HG03442 (cell line): ENCODE results near the gene SRSF2.
"Not testable (repeated sequence)": the region's sequence is repeated elsewhere in the genome, so short reads cannot be mapped to it uniquely, and the experiment has no call there.

ENCODE experiments used
- ATAC-seq: cut with Tn5 transposase; IDR thresholded peaks from one replicate; pipeline ENCODE4 v1.9.1; 2021; ENCODE audit warnings: mild to moderate bottlenecking, moderate library complexity; ENCODE audit not compliant: unreplicated experiment

SRSF2 gene, protein sequence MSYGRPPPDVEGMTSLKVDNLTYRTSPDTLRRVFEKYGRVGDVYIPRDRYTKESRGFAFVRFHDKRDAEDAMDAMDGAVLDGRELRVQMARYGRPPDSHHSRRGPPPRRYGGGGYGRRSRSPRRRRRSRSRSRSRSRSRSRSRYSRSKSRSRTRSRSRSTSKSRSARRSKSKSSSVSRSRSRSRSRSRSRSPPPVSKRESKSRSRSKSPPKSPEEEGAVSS

DNA sequence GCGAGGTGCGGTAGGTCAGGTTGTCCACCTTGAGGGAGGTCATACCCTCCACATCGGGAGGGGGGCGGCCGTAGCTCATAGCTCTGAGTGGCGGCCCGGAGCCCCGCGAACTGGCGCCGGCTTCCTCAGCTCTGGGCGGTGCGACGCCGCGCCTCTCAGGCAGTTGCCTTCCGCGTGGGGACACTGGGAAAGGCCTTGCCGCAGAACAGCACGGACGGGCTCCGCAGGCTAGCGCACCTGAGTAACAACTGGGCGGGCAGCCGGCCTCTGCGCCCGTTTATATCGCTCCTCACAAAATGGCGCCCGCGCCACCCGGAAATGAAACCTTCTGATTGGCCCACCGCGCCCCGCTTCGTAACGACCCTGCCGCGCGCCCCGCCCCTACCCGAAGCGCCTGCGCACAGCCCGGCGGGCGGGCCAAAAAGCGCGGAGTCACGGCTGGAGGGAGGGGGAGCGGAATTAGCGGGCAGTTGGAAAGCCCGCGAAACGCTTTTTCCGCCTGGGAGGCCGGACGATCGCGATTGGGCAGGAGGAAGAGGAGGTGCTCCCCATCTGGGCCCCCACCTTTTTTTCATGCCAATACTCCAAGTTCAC, at the start of gene SRSF2:
SRSF2 (minus strand) TSS at position 250 of the 594 bp plus-strand sequence; CDS start at position 79, 171 bp downstream.
- ATAC-seq: peak; percentile 63

DNA sequence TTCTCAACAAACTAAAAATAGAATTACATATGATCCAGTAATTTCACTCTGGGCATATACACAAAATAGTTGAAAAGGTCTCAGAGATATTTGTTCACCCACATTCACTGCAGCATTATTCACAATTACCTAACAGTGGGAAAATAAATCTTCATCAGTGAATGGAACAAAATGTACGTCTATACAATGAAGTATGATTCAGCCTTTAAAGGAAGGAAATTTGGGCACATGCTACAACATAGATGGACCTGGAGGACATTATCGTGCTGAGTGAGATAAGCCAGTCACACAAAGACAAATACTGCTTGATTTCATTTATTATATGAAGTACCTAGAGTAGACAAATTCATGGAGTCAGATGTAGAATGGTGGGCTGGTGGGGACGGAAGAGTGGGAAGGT, 47.8 kb upstream of the SRSF2 start:
- no peak for ATAC-seq

DNA sequence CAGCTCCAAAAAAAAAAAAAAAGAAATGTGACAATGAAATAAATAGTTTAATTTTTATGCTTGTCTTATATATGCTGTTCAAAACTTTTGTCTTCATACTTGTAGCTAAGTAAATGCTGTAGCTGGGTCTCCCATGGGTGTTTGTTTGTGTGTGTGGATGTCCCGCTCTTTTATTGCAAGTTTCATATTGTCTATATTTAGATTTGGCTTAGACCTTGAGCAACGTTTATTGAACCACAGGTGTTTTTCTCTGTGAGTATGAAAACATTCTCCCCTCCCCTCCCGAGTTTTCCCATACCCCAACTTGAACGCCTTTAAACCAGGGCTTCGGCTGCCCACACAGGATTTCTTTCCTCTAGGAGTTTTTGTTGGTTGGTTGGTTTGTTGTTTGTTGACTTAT, 46.0 kb upstream of the SRSF2 start:
- no peak for ATAC-seq

DNA sequence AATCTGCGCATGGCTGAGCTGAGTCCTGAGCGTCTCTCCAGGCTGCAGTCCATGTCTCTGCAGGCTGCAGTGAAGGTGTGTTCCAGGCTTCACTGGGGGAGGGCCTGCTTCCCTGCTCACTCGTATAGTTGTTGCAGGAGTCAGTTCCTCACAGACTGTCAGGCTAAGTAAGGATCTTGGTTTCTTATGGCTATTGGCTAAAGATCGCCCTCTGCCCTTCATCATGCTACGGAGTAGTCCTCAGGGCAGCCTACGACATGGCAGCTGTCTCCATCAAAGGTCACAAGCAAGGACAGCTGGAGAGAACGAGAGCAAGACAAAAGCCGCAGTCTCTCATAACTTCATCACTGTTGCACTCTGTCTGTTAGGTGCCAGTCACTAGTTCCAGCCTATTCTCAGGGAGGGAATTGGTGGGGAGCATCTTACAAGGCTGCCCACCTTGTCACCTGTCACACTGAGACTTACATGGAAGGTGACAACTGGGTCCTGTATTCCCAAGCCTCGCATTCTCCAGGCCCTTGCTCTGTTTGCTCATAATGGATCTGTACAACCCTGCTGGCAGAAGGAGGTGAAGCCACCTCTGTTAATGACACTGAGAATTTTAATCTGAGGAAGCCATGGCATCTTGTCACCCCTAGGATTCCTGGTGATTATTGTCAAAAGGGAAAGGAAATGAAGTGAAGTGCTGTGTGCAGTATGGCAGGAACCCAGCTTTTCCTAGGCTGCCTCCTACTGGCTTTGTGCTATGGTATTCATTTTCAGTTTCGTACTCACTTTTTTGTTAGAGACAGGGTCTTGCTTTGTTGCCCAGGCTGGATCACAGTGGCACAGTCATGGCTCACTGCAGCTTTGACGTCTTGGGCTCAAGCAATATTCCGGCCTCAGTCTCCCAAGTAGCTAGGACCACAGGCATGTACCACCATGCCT, 44.2 kb upstream of the SRSF2 start:
- no peak for ATAC-seq

DNA sequence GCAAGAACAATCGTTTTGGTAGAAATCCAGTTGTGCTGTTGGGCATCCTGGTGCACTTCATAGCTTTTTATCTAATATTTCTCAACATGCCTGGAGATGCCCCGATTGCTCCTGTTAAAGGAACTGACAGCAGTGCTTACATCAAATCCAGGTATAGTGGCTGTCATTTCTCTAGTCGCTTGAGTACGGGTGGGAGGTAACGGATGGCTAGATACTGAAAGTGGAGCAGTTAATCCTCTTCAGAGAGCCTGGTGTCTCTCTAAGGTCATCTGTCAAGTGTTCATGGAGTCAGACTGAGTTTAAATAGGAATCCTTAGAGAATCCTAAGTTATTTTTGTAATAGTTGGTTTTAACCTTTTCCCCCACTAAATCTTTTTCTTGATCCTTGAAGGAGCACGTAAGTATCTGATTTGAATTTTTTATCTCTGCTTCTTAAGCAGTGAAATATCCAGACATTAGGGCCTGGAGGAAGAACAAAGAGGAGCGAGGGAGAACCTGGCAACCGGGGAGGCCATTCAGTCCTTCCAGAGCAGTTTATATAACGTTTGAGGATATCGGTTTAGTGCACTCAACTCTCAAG, 38.0 kb upstream of the SRSF2 start:
- no peak for ATAC-seq

DNA sequence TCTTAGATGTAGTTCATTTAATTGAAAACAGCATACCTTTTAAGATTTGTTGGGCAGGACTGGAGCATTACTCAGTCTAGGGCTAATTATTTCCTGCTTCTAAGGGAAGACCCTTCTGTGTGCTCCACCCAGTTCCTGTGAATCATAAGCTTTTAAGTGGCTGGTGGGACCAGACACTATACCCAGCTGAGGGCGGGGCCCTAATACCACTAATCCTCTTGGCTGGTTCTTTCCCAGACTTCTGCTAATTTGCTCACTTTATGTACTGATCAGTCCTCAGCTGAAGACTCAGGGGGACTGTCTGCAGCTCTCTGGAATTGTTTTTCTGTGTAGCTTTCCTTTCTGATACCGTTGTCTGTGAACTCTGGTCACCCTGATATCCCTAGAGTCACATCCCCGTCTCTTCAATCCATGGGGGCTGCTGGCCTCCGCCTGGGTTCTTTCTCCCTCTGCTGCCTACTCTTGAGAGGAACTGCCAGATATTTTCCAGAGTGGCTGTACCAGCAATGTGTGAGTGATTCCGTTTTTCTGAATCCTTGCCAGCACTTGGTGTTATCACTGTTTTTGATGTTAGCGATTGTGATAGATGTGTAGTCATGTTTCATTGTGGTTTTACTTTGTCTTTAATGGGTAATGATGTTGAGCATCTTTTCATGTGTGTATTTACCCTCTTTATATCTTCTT, 35.9 kb upstream of the SRSF2 start:
- no peak for ATAC-seq

DNA sequence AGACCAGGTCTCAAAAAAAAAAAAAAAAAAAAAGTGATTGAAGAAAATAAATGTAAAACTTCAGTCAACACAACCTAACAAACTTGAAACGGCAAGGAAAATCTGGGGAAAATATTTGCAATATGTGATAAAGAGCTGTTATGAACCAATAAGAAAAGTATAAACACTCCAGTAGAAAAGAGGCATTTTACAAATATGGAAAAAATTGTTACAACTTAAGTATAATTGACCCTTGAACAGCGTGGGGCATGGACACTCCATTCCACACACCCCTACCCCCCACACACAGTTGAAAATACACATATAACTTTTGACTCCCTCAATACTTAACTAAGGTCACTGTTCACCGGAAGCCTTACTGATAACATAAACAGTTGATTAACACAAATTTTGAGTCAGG, 21.4 kb upstream of the SRSF2 start:
- no peak for ATAC-seq

DNA sequence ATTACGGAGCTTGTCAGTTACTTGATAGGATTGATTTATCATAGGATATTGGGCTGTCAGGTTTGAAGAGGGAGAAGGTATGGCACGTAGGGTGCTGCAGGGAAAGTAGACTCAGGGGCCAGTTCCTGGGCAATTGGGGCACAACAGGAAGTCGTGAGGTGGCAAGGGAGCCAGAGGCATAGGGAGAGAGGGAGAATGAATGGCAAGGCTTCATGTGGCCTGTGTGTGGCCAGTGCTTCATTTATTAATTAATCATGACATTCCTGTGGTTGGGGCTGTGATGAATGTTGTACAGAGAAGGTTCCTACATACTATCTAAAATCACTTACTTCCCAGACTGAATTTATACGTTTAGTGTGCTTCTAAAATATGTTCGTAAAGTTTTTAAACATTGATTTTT, 20.1 kb upstream of the SRSF2 start:
- ATAC-seq: no peak

DNA sequence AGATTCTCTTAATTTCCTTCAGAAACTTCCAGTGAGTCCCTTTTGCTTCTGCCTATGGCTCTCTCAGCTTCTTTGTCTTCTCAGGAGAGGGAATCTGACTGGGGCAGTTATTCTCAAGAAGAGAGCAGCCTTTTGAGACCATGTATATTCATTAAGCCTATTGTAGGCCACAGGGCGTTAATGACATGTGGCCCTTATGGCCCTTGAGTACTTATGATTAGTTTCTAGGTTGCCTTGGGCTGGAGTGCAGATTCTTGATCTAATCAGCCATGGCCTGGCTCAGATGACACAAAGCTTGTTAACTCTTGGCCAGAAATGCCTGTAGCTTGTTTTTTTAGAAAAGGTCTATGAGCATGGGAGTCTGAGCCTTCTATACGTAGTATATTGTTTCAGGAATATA, 18.2 kb upstream of the SRSF2 start:
- no peak for ATAC-seq

DNA sequence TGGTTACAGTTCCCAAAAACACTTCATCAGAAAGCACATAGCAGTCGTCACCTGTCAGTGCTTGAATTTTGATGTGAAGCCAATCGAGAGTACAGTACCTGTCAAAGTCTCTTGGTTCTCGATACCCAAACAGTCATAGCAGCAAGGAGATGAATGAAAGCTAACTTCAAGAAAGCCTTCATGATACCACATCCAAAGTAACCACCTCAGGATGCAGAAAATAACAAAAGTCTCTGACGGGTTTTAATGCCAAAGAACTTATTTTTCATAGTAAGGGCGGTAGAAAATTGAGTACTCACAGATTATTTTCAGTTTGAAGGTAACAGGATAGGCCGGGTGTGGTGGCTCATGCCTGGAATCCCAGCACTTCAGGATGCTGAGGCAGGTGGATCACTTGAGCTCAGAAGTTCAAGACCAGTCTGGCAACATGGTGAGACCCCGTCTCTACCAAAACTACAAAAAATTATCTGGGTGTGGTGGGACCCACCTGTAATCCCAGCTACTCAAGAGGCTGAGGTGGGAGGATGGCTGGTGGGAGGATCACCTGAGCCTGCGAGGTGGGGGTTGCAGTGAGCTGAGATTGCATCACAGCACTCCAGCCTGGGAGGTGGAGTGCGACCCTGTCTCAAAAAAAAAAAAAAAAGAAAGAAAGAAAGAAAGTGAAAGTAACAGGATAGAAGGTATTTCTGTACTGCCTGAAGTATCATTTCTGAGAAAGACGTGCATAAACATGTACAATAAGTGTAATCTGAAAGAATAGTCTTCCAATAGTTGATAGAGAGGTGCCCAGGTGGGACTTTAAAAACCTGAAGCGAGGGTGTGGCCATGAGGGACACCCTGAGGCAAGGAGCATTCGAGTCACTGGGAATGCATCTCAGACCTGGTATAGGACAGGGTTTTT, 16.2 kb upstream of the SRSF2 start:
- no peak for ATAC-seq

DNA sequence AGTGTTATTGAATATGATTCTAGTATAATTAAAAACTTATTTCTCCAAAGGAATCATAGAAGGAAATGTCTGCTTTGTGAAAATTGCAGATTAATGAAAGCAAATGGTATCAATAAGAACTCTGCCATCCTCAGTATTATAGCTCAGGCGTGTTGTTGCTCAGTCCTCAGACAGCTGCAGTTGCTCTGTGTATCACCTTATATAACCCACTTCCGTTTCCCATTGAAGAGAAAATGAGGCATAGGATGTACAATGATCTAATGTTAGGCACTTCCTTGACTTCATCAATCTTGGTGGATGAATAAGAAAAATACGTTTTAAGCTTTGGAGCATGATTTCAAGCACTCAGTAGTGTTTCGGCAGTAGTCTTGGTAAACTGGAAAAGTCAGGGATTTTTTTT, 14.9 kb upstream of the SRSF2 start:
- no peak for ATAC-seq

DNA sequence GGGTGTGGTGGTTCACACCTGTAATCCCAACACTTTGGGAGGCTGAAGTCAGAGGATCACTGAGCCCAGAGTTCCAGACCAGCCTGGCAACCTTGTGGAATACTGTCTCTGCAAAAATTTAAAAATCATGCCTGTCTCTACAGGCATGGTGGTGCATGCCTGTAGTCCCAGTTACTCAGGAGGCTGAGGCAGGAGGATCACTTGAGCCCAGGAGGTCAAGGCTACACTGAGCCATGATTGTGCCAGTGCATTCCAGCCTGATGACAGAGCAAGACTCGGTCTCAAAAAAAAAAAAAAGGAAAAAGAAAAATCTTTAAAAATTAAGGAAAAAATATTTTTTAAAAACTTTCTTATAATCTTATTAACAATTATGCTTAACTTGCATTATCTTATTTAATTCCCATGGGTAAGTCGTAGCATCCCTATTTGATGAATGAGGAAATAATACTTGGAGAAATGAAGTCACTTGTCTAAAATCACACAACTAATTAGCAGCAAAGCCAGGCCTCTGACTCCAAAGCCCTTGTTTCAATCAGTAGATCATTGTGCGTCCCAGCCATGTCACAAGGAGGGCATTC, 14.4 kb upstream of the SRSF2 start:
- no peak for ATAC-seq

DNA sequence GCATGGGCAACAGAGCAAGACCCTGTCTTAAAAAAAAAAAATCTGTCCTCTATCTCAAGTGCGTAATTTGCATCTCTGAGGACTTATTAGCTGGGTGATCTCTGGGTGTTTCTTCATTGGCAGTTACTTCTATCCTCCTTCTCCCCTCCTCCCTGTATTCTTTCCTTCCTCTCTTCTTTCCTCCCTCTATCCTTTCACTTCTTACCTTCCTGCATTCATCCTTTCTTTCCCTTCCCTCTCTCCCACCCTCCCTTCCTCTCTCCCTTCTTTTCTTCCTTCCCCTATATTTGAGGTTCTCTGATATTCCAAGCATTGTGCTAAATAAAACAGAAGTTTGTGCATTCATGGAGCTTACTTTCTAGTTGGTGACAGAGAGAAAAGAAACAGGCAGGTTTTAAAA, 11.5 kb upstream of the SRSF2 start:
- ATAC-seq: no peak

DNA sequence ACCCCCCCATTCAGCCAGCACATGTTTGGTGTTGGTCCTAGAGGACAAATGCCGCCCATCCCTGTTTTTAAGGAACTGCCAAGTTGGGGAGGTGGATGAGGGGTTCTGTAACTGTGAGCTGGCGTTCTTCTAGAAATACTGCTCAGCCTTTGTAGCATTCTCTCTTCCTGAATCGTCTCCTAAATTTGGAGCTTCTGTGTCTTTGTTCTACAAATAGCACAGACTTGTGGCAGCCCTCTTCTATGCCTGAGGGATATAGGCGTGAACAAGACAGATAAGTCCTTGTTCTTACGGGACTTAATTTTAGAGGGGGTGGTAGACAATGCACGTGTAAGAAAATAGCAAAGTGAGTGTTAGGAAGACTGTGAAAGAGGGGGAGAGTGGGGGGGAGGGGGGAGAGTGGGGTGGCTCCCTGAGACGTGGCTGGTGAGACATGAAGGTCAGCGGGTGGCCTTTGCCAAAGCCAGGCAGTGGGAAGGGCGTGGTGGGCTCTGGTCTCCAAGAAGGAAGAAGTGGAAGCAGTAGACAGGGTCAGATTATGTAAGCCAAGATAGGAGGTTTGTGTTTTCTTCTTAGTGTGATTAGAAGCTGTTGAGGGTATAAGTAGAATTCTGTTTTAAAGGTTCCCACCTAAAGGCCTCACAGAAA, 10.7 kb upstream of the SRSF2 start:
- ATAC-seq: no peak

DNA sequence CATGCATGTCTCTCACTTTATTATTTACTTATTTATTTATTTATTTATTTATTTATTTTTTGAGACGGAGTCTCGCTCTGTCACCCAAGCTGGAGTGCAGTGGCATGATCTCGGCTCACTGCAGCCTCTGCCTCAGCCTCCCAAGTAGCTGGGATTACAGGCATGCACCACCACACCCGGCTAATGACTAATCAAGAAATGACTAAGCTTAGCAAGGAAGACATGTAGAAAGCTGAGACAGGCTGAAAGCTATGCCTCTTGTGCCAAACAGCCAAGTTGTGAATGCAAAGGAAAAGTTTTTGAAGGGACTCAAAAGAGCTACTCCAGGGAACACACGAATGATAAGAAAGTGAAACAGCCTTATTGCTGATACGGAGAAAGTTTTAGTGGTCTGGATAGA, 8.7 kb upstream of the SRSF2 start:
- ATAC-seq: not testable (repeated sequence)

DNA sequence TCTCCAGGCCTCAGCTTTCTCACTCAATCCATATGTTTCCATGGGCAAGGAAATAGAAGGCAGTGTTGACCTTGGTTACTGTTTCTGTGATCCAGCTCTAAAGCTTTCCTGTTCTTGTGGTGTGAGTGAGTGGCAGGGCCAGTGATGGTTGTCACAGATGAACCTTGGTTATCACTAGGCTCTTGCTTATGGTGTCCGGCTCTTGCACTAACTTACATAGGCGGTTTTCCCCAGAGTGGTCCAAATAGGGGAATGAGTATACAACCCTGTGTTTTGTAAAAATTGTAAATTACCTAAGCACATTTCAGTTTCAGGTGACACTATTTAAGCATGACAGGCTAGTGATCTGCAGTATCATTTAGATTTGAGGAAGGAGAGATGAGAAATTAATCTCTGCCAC, 7.6 kb upstream of the SRSF2 start:
- no peak for ATAC-seq

DNA sequence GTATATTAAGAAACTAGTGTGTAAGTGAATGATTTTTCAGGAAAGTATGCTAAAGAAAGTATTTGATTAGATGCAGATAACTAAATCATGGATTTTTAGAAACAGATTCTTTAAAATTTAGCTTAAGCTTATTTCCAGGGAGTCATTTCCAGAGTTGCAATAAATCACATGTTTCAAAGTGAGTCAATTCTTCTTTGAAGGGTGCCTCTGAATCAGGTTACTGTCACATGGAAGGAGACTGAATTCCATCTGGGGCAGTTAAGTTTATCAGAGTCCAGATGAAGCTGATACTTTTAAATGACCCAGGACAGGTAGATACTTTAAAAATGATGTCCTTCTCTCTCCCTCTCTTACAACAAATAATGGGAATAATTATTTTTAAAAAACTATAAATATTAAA, 5.8 kb upstream of the SRSF2 start:
- ATAC-seq: no peak

DNA sequence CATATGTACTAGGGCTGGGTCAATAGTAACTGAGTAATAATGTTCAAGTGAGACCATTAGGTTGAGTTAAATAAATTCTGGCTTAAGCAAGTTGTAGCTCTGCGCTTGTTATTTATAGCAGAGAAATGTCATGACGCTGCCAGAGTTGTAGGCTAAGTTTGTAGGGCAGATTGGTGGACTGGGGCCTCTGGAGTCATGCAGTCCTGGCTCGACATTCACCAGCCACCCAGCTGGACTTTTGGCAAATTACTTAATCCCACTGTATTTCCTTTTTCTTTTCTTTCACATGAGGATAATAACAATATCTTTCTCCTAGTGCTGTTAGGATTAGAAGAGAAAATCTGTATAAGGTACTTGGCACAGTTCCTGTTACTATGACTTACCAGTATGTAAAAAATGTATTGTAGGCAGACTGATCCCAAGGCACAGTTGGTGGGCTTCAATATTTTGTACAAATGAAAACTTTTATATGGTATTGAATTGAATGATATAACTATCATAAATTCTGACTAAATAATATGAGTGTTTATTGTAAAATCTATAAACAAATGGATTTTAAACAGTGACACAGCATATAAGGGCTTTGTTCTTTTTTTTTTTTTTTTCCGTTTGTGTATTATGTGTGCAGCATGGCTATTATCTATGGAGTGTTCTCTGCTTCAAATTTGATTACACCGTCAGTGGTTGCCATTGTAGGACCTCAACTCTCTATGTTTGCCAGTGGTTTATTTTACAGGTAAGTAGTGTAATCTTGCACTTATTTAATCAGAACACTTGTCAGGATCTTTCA, 3.4 kb upstream of the SRSF2 start:
- no peak for ATAC-seq
